Bronchial epithelial cell (primary cell): ENCODE results near the gene YWHAQ. TPM values are rescaled to one million over a fixed set of nuclear protein-coding genes. Genes with fewer than 3 reads are reported as not detected.

Experiments used
- DNase-seq: peaks from one replicate; pipeline ENCODE4 v3.0.0-alpha.2; 2010; ENCODE audit warnings: low read depth
- FAIRE-seq: peaks from 2 replicates; lab custom pipeline; 2011; peaks lifted over from hg19 to GRCh38; lab: Jason Lieb, UNC
- H3K27me3 ChIP-seq: 2 replicates; pipeline ENCODE4 v1.5.1; 2011; ENCODE audit warnings: low read length; ENCODE audit not compliant: control insufficient read depth, insufficient read depth
- H3K36me3 ChIP-seq: 2 replicates; pipeline ENCODE4 v1.5.1; 2011; ENCODE audit warnings: low read length; ENCODE audit not compliant: control insufficient read depth, insufficient read depth
- H3K4me3 ChIP-seq: 2 replicates; pipeline ENCODE4 v1.5.1; 2011; ENCODE audit warnings: mild to moderate bottlenecking, low read depth, low read length, control low read depth
- CTCF ChIP-seq: IDR thresholded peaks from 2 replicates; pipeline ENCODE4 v1.5.1; 2011; ENCODE audit warnings: mild to moderate bottlenecking, moderate library complexity, low read length, control low read depth, inconsistent platforms; ENCODE audit not compliant: insufficient read depth, severe bottlenecking
- total RNA-seq: library from RNA; depleted of rRNA; stranded (reverse); fragments of >200 nt; gene quantifications from 2 replicates; pipeline ENCODE4 v1.2.1, GENCODE V29; 2014

YWHAQ gene
- total RNA-seq, 1 donor from 2014 or later: 176 TPM

GRCh38 chr2:9665898-9666297, 35.1 kb upstream of the YWHAQ start:
- no peak for TF ChIP-seq CTCF
- H3K4me3 ChIP-seq: no peak overlapping the region

GRCh38 chr2:9664365-9664764, 33.6 kb upstream of the YWHAQ start:
- H3K36me3 ChIP-seq: no peaks in the 10 kb centered on the region
- no peak for FAIRE-seq

More at GRCh38 chr2:9665898-9666297, 35.1 kb upstream of the YWHAQ start:
- no peaks in the 10 kb centered on the region for H3K27me3 ChIP-seq
- FAIRE-seq: no peak
- DNase-seq: peak; percentile 32
- H3K36me3 ChIP-seq: no peaks in the 10 kb centered on the region

GRCh38 chr2:9663008-9663879, 32.4 kb upstream of the YWHAQ start:
- DNase-seq (no peak), FAIRE-seq (no peak)
- H3K27me3 ChIP-seq: no peaks in the 10 kb centered on the region
- no peaks in the 10 kb centered on the region for H3K36me3 ChIP-seq
- no peak overlapping the region for H3K4me3 ChIP-seq
- no peak for TF ChIP-seq CTCF

More at GRCh38 chr2:9664365-9664764, 33.6 kb upstream of the YWHAQ start:
- no peak for TF ChIP-seq CTCF
- DNase-seq: no peak
- H3K27me3 ChIP-seq: no peaks in the 10 kb centered on the region
- H3K4me3 ChIP-seq: no peak overlapping the region

GRCh38 chr2:9661261-9661660, 30.5 kb upstream of the YWHAQ start:
- Histone ChIP-seq H3K4me3 (no peak overlapping the region), H3K36me3 (no peaks in the 10 kb centered on the region), H3K27me3 (no peaks in the 10 kb centered on the region)
- no peak for TF ChIP-seq CTCF
- DNase-seq (no peak), FAIRE-seq (no peak)

GRCh38 chr2:9660781-9661180, 30.0 kb upstream of the YWHAQ start:
- DNase-seq (no peak), FAIRE-seq (no peak)
- no peak for TF ChIP-seq CTCF
- H3K36me3 ChIP-seq: no peaks in the 10 kb centered on the region
- no peak overlapping the region for H3K4me3 ChIP-seq
- no peaks in the 10 kb centered on the region for H3K27me3 ChIP-seq
